ENCODE data around the gene KLHDC8B.

Gene KLHDC8B

GRCh38 chr3:49172551-49173041 lies 1.2 kb downstream of the KLHDC8B start:
- Histone ChIP-seq H3K4me3 (ENCODE audit: low read depth, low read length, poor library complexity, severe bottlenecking) (no peak overlapping the region), H4K20me1 (ENCODE audit: insufficient read depth, low read length) (no peaks in the 10 kb centered on the region), H3K9me3 (ENCODE audit: low read length) (no peaks in the 10 kb centered on the region), H3K79me2 (ENCODE audit: insufficient read depth, low read length) (no peaks in the 10 kb centered on the region), H3K27me3 (ENCODE audit: insufficient read depth, low read length) (no peaks in the 10 kb centered on the region), H3K4me2 (ENCODE audit: low read length) (no peak overlapping the region), H3K9me2 (ENCODE audit: low read depth, low read length) (no peaks in the 10 kb centered on the region), H3F3A (ENCODE audit: insufficient read depth, low read length) (no peaks in the 10 kb centered on the region), H3K27ac (ENCODE audit: low read depth, low read length, poor library complexity, severe bottlenecking) (no peak overlapping the region), H3K4me1 (ENCODE audit: insufficient read depth, low read length, severe bottlenecking) (peaks cover 8% of the 10 kb centered on the region), H2AFZ (ENCODE audit: low read length) (no peak overlapping the region), H3K36me3 (ENCODE audit: insufficient read depth, low read length) (no peaks in the 10 kb centered on the region), H3K9ac (ENCODE audit: low read length) (no peak overlapping the region)
- TF ChIP-seq EZH2 (IDR thresholded peaks at IDR 0.05; ENCODE audit: borderline replicate concordance, low read length) = no peak
- no peak for TF ChIP-seq CTCF (IDR thresholded peaks at IDR 0.05; ENCODE audit: low read length)

GRCh38 chr3:49173116-49173791 lies 1.9 kb downstream of the KLHDC8B start:
- H3K9ac ChIP-seq (ENCODE audit: low read length) = no peak overlapping the region

GRCh38 chr3:49173792-49174170 lies 2.4 kb downstream of the KLHDC8B start:
- Histone ChIP-seq H3K9ac (ENCODE audit: low read length) (no peak overlapping the region), H3K27ac (ENCODE audit: low read depth, low read length, poor library complexity, severe bottlenecking) (no peak overlapping the region), H3K79me2 (ENCODE audit: insufficient read depth, low read length) (no peaks in the 10 kb centered on the region), H3K4me3 (ENCODE audit: low read depth, low read length, poor library complexity, severe bottlenecking) (no peak overlapping the region), H3K36me3 (ENCODE audit: insufficient read depth, low read length) (no peaks in the 10 kb centered on the region), H3K9me3 (ENCODE audit: low read length) (no peaks in the 10 kb centered on the region), H3F3A (ENCODE audit: insufficient read depth, low read length) (no peaks in the 10 kb centered on the region), H3K9me2 (ENCODE audit: low read depth, low read length) (no peaks in the 10 kb centered on the region), H3K27me3 (ENCODE audit: insufficient read depth, low read length) (no peaks in the 10 kb centered on the region), H2AFZ (ENCODE audit: low read length) (no peak overlapping the region), H3K4me2 (ENCODE audit: low read length) (no peak overlapping the region), H4K20me1 (ENCODE audit: insufficient read depth, low read length) (no peaks in the 10 kb centered on the region), H3K4me1 (ENCODE audit: insufficient read depth, low read length, severe bottlenecking) (peaks cover 8% of the 10 kb centered on the region)
- TF ChIP-seq EZH2 (IDR thresholded peaks at IDR 0.05; ENCODE audit: borderline replicate concordance, low read length) (no peak), CTCF (IDR thresholded peaks at IDR 0.05; ENCODE audit: low read length) (no peak)

More at GRCh38 chr3:49173116-49173791, 1.9 kb downstream of the KLHDC8B start:
- Histone ChIP-seq H4K20me1 (ENCODE audit: insufficient read depth, low read length) (no peaks in the 10 kb centered on the region), H3K36me3 (ENCODE audit: insufficient read depth, low read length) (no peaks in the 10 kb centered on the region), H3K4me2 (ENCODE audit: low read length) (no peak overlapping the region), H3K9me3 (ENCODE audit: low read length) (no peaks in the 10 kb centered on the region), H3K27ac (ENCODE audit: low read depth, low read length, poor library complexity, severe bottlenecking) (no peak overlapping the region), H3K4me3 (ENCODE audit: low read depth, low read length, poor library complexity, severe bottlenecking) (no peak overlapping the region), H3K79me2 (ENCODE audit: insufficient read depth, low read length) (no peaks in the 10 kb centered on the region), H3K9me2 (ENCODE audit: low read depth, low read length) (no peaks in the 10 kb centered on the region), H3K27me3 (ENCODE audit: insufficient read depth, low read length) (no peaks in the 10 kb centered on the region), H3K4me1 (ENCODE audit: insufficient read depth, low read length, severe bottlenecking) (peaks cover 8% of the 10 kb centered on the region), H2AFZ (ENCODE audit: low read length) (no peak overlapping the region), H3F3A (ENCODE audit: insufficient read depth, low read length) (no peaks in the 10 kb centered on the region)
- TF ChIP-seq EZH2 (IDR thresholded peaks at IDR 0.05; ENCODE audit: borderline replicate concordance, low read length) = no peak
- no peak for TF ChIP-seq CTCF (IDR thresholded peaks at IDR 0.05; ENCODE audit: low read length)
